HG03469 (cell line): ENCODE data around the gene CNTN5.

Experiments used
- ATAC-seq: cut with Tn5 transposase; IDR thresholded peaks from one replicate; pipeline ENCODE4 v1.9.1; 2021; ENCODE audit warnings: mild to moderate bottlenecking, moderate library complexity, moderate number of reproducible peaks; ENCODE audit not compliant: unreplicated experiment

Gene CNTN5

GRCh38 chr11:99589771-99590170 is 569.0 kb downstream of the CNTN5 start:
- no peak for ATAC-seq

- ATAC-seq, result no peak
Observed at GRCh38 chr11:99592266-99592665, 571.5 kb downstream of the CNTN5 start.

- no peak for ATAC-seq
Observed at GRCh38 chr11:99593197-99593596, 572.4 kb downstream of the CNTN5 start.

GRCh38 chr11:99601179-99601578 is 580.4 kb downstream of the CNTN5 start:
- ATAC-seq, result no peak

GRCh38 chr11:99614352-99614751 is 593.6 kb downstream of the CNTN5 start:
- no peak for ATAC-seq

- ATAC-seq, result no peak
Observed at GRCh38 chr11:99630629-99631028, 609.9 kb downstream of the CNTN5 start.

GRCh38 chr11:99631618-99632017 is 610.9 kb downstream of the CNTN5 start:
- ATAC-seq, result no peak

GRCh38 chr11:99632969-99633368 is 612.2 kb downstream of the CNTN5 start:
- no peak for ATAC-seq

- no peak for ATAC-seq
Observed at GRCh38 chr11:99634581-99634980, 613.8 kb downstream of the CNTN5 start.

GRCh38 chr11:99638073-99638553 is 617.4 kb downstream of the CNTN5 start:
- no peak for ATAC-seq

- no peak for ATAC-seq
Observed at GRCh38 chr11:99640671-99641070, 619.9 kb downstream of the CNTN5 start.

- ATAC-seq, result no peak
Observed at GRCh38 chr11:99645934-99646333, 625.2 kb downstream of the CNTN5 start.

- no peak for ATAC-seq
Observed at GRCh38 chr11:99670067-99670676, 649.4 kb downstream of the CNTN5 start.

- no peak for ATAC-seq
Observed at GRCh38 chr11:99671808-99672409, 651.2 kb downstream of the CNTN5 start.

- ATAC-seq, result no peak
Observed at GRCh38 chr11:99676292-99676691, 655.5 kb downstream of the CNTN5 start.

GRCh38 chr11:99682171-99682570 is 661.4 kb downstream of the CNTN5 start:
- no peak for ATAC-seq

- ATAC-seq, result no peak
Observed at GRCh38 chr11:99682646-99683045, 661.9 kb downstream of the CNTN5 start.

- no peak for ATAC-seq
Observed at GRCh38 chr11:99683933-99684332, 663.2 kb downstream of the CNTN5 start.

GRCh38 chr11:99686838-99687237 is 666.1 kb downstream of the CNTN5 start:
- no peak for ATAC-seq

GRCh38 chr11:99687320-99687719 is 666.6 kb downstream of the CNTN5 start:
- ATAC-seq, result no peak

- ATAC-seq, result no peak
Observed at GRCh38 chr11:99693941-99694492, 673.3 kb downstream of the CNTN5 start.

GRCh38 chr11:99695106-99695505 is 674.4 kb downstream of the CNTN5 start:
- no peak for ATAC-seq
